Spleen (tissue), 7 donors: ENCODE data around the gene ERCC6.

Source experiments
- POLR2A ChIP-seq, 3 donors: fragments of 450-650 bp; IDR thresholded peaks; one replicate each; pipeline ENCODE4 v1.5.1; 2017; ENCODE audit warnings: antibody characterized with exemption in 3 of 3, mild to moderate bottlenecking in 1 of 3
- TF ChIP-seq, protein P1 (sequence below), 11 experiments: fragments of 200-600 bp in 7 of 11; fragments of 450-650 bp in 4 of 11; sonication (generic) in 4 of 11; IDR thresholded peaks in 8 of 11; conservative IDR thresholded peaks in 3 of 11; 1 replicate in 7 of 11; 2 replicates in 4 of 11; pipeline versions ENCODE4 v1.4.0 to v1.8.0; 2016 to 2021; ENCODE audit warnings: antibody characterized with exemption in 11 of 11, inconsistent platforms in 4 of 11, mild to moderate bottlenecking in 1 of 11
- donor health status: DM: no; HTN: no; CAD: no; lungs with moderate emphysema.
- donor health status: DM: no; HTN: no; CAD: no.
- donor health status: DM: no; HTN: no; CAD: no.

DNA sequence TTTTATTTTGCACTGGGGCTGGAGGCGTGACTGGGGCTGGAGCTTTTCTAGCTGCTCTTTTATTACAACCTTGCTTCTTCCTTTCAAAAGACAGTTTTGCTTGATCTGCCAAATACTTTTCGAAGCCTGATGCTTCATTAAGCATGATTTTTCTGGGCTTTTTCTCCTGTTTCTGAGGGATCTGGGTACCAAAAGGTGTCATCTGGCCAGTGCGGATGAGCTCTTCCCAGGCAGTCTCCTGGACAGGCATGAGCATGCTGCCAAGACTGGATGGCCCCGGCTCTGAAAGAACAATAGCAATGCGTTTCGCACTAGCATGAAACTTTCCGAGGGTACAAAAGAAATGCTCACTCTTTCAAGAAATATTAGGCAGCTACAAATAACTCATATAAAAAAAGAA is 14.4 kb downstream of the ERCC6 start:
- TF ChIP-seq, protein P1, sequence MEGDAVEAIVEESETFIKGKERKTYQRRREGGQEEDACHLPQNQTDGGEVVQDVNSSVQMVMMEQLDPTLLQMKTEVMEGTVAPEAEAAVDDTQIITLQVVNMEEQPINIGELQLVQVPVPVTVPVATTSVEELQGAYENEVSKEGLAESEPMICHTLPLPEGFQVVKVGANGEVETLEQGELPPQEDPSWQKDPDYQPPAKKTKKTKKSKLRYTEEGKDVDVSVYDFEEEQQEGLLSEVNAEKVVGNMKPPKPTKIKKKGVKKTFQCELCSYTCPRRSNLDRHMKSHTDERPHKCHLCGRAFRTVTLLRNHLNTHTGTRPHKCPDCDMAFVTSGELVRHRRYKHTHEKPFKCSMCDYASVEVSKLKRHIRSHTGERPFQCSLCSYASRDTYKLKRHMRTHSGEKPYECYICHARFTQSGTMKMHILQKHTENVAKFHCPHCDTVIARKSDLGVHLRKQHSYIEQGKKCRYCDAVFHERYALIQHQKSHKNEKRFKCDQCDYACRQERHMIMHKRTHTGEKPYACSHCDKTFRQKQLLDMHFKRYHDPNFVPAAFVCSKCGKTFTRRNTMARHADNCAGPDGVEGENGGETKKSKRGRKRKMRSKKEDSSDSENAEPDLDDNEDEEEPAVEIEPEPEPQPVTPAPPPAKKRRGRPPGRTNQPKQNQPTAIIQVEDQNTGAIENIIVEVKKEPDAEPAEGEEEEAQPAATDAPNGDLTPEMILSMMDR (IDR thresholded peaks at IDR 0.05 in 8 of 11, conservative IDR thresholded peaks at IDR 0.05 in 3 of 11): no peak
- no peak for TF ChIP-seq POLR2A (IDR thresholded peaks at IDR 0.05)
